HepG2 (cell line): Measurements from ENCODE around the gene NMRAL1. TPM values are rescaled to one million over a fixed set of nuclear protein-coding genes. Genes with fewer than 3 reads are reported as not detected.

Experiments used
- ATF4 ChIP-seq, 2 experiments: fragments of 450-650 bp in 1 of 2; sonication (generic) in 1 of 2; formaldehyde crosslinking; IDR thresholded peaks; 2 replicates each; pipeline versions ENCODE4 v1.5.0 to v1.8.0; 2020 to 2022; ENCODE audit warnings: mild to moderate bottlenecking in 1 of 2, missing genetic modification reagents in 1 of 2
- BCL3 ChIP-seq: sonication (generic); formaldehyde crosslinking; IDR thresholded peaks from 2 replicates; pipeline ENCODE4 v1.5.1; 2020; ENCODE audit warnings: mild to moderate bottlenecking, missing genetic modification reagents, moderate library complexity
- BORCS8-MEF2B ChIP-seq: sonication (generic); formaldehyde crosslinking; IDR thresholded peaks from 2 replicates; pipeline ENCODE4 v1.8.0; 2022; ENCODE audit warnings: mild to moderate bottlenecking, missing genetic modification reagents
- CHD2 ChIP-seq: IDR thresholded peaks from 2 replicates; pipeline ENCODE4 v1.6.1; 2011; ENCODE audit warnings: low read depth, low read length, improper control_type of control experiment
- FOXC1 ChIP-seq: sonication (generic); formaldehyde crosslinking; IDR thresholded peaks from 2 replicates; pipeline ENCODE4 v1.8.0; 2022; ENCODE audit warnings: mild to moderate bottlenecking, missing genetic modification reagents, borderline replicate concordance
- FOXM1 ChIP-seq: sonication (generic); formaldehyde crosslinking; IDR thresholded peaks from 2 replicates; pipeline ENCODE4 v1.5.0; 2020; ENCODE audit warnings: missing genetic modification reagents
- FOXO1 ChIP-seq: sonication (generic); formaldehyde crosslinking; IDR thresholded peaks from 2 replicates; pipeline ENCODE4 v1.4.0; 2020; ENCODE audit warnings: missing genetic modification reagents
- HINFP ChIP-seq: sonication (generic); formaldehyde crosslinking; IDR thresholded peaks from 2 replicates; pipeline ENCODE4 v1.4.0; 2020; ENCODE audit warnings: low read depth, mild to moderate bottlenecking, missing genetic modification reagents
- ISL2 ChIP-seq: sonication (generic); formaldehyde crosslinking; IDR thresholded peaks from 2 replicates; pipeline ENCODE4 v1.5.0; 2020; ENCODE audit warnings: missing genetic modification reagents
- KMT2A ChIP-seq: sonication (generic); formaldehyde crosslinking; IDR thresholded peaks from 2 replicates; pipeline ENCODE4 v1.4.0; 2020; ENCODE audit warnings: missing genetic modification reagents
- RAD21 ChIP-seq: fragments of 450-650 bp; formaldehyde crosslinking; IDR thresholded peaks from 2 replicates; pipeline ENCODE4 v1.5.0; 2020; ENCODE audit warnings: mild to moderate bottlenecking
- RBFOX2 ChIP-seq: fragments of 200-400 bp; formaldehyde crosslinking; IDR thresholded peaks from 2 replicates; pipeline ENCODE4 v1.6.1; 2017; ENCODE audit warnings: low read depth, mild to moderate bottlenecking, low read length
- RORA ChIP-seq: sonication (generic); formaldehyde crosslinking; IDR thresholded peaks from 2 replicates; pipeline ENCODE4 v1.5.0; 2020; ENCODE audit warnings: mild to moderate bottlenecking, missing genetic modification reagents, moderate library complexity
- SIX4 ChIP-seq: sonication (generic); formaldehyde crosslinking; IDR thresholded peaks from 2 replicates; pipeline ENCODE4 v1.4.0; 2020; ENCODE audit warnings: missing genetic modification reagents
- SMAD9 ChIP-seq: sonication (generic); formaldehyde crosslinking; IDR thresholded peaks from 2 replicates; pipeline ENCODE4 v1.5.1; 2020; ENCODE audit warnings: mild to moderate bottlenecking, missing genetic modification reagents
- TAF1 ChIP-seq: sonication (generic); formaldehyde crosslinking; IDR thresholded peaks from 2 replicates; pipeline ENCODE4 v1.4.0; 2020; ENCODE audit warnings: missing genetic modification reagents
- UBTF ChIP-seq: sonication (generic); formaldehyde crosslinking; IDR thresholded peaks from 2 replicates; pipeline ENCODE4 v1.4.0; 2020; ENCODE audit warnings: mild to moderate bottlenecking, missing genetic modification reagents
- ZBTB7A ChIP-seq: sonication (generic); formaldehyde crosslinking; IDR thresholded peaks from 2 replicates; pipeline ENCODE4 v1.8.0; 2022; ENCODE audit warnings: mild to moderate bottlenecking, missing genetic modification reagents
- ZGPAT ChIP-seq: IDR thresholded peaks from 2 replicates; pipeline ENCODE4 v1.6.1; 2016; ENCODE audit warnings: mild to moderate bottlenecking
- ZNF317 ChIP-seq: sonication (generic); formaldehyde crosslinking; IDR thresholded peaks from 2 replicates; pipeline ENCODE4 v1.5.0; 2020; ENCODE audit warnings: mild to moderate bottlenecking, missing genetic modification reagents
- ZNF598 ChIP-seq: sonication (generic); formaldehyde crosslinking; IDR thresholded peaks from 2 replicates; pipeline ENCODE4 v1.5.1; 2020; ENCODE audit warnings: mild to moderate bottlenecking, missing genetic modification reagents, borderline replicate concordance
- ZSCAN29 ChIP-seq: sonication (generic); formaldehyde crosslinking; conservative IDR thresholded peaks from 2 replicates; pipeline ENCODE4 v1.4.0; 2020; ENCODE audit warnings: mild to moderate bottlenecking, missing genetic modification reagents
- polyA plus RNA-seq, 8 experiments: library from polyadenylated mRNA; depleted of rRNA in 3 of 8; stranded (reverse) in 7 of 8; unstranded in 1 of 8; fragments of >200 nt; fragmentation: Illumina TruSeq in 4 of 8; extraction: Trizol in 4 of 8; gene quantifications; 2 replicates each; pipeline versions ENCODE4 v1.2.1 to v1.2.3, GENCODE V29; 2011 to 2016; ENCODE audit warnings: low read depth in 4 of 8, missing spikeins in 1 of 8, mixed read lengths in 1 of 8; ENCODE audit not compliant: insufficient read depth in 1 of 8
- total RNA-seq, 5 experiments: library from RNA; depleted of rRNA; stranded (reverse); fragments of >200 nt; fragmentation: Illumina TruSeq; extraction: Trizol; gene quantifications; 2 replicates each; pipeline ENCODE4 v1.2.3, GENCODE V29; 2016; ENCODE audit warnings: low read depth in 1 of 5

Gene NMRAL1
- total and polyA plus RNA-seq, 2 of the 13 experiments (the other 11 are each of a cell fraction or from before 2014, with no cell fraction given): 30.8 to 33.1 TPM

- TF ChIP-seq FOXC1 (CRISPR knock-in tag) (peak; percentile 80), UBTF (CRISPR knock-in tag) (peak; percentile 98), RORA (no peak), ZSCAN29 (CRISPR knock-in tag) (0 out of 2 replicates have a peak, but pooled peaks have one; percentile 26), ATF4 (CRISPR knock-in tag; IDR thresholded peaks at IDR 0.05) (peak in 1 of 2 experiments; percentile 66; a peak in 1 of 4 replicates), KMT2A (CRISPR knock-in tag) (peak; percentile 85; the same call in 1 of the 2 replicates), TAF1 (CRISPR knock-in tag) (peak; percentile 97), ZNF598 (CRISPR knock-in tag) (no peak), SIX4 (CRISPR knock-in tag) (peak; percentile 27; the same call in 1 of the 2 replicates), ZBTB7A (0 out of 2 replicates have a peak, but pooled peaks have one; percentile 33), FOXM1 (no peak), ISL2 (peak; percentile 28; the same call in 1 of the 2 replicates), RAD21 (CRISPR knock-in tag) (peak; percentile 74), FOXO1 (peak; percentile 32; the same call in 1 of the 2 replicates), BCL3 (peak; percentile 90), RBFOX2 (peak; percentile 90), CHD2 (peak; percentile 32; the same call in 1 of the 2 replicates), ZNF317 (CRISPR knock-in tag) (no peak), HINFP (CRISPR knock-in tag) (peak; percentile 95), SMAD9 (no peak), BORCS8-MEF2B (CRISPR knock-in tag) (peak; percentile 92), ZGPAT (CRISPR knock-in tag) (peak; percentile 95)
Observed at GRCh38 chr16:4475880-4476788, 1.7 kb upstream of the NMRAL1 start, which contains the start of gene HMOX2 (continued).
